Lower leg skin (tissue), 4 donors: Measurements from ENCODE around the gene MBD4. TPM values are rescaled to one million over a fixed set of nuclear protein-coding genes. Genes with fewer than 3 reads are reported as not detected.

Source experiments
- DNase-seq, 2 donors: peaks; one replicate each; pipeline ENCODE4 v3.0.0-alpha.2; 2019; ENCODE audit warnings: low spot score in 2 of 2
- H3K4me3 ChIP-seq: fragments of 200-600 bp; sonication (generic); 2 replicates; pipeline ENCODE4 v1.5.1; 2017; ENCODE audit warnings: mild to moderate bottlenecking, low read depth; ENCODE audit not compliant: poor library complexity, severe bottlenecking
- POLR2A ChIP-seq, 2 donors: fragments of 450-650 bp; IDR thresholded peaks; one replicate each; pipeline ENCODE4 v1.6.1; 2016 to 2017; ENCODE audit warnings: antibody characterized with exemption in 2 of 2, mild to moderate bottlenecking in 1 of 2, moderate library complexity in 1 of 2
- WGBS, 2 donors: methylation state at CpG; one replicate each; pipeline ENCODE4 v1.1.5; 2018; 5-methylcytosine and 5-hydroxymethylcytosine counted together
- intact Hi-C: fragments of 100-400 bp; cut with DNase I; formaldehyde crosslinking; loops from one replicate; pipeline ENCODE4 v1.15.0; 2023; ENCODE audit warnings: low total_unique reads
- total RNA-seq, 4 donors: library from RNA; depleted of rRNA; stranded (reverse); fragments of >200 nt; gene quantifications; one replicate each; pipeline ENCODE4 v1.1.0, GENCODE V29; 2016
- TF ChIP-seq, protein P1 (sequence below), 3 donors: fragments of 450-650 bp; IDR thresholded peaks; one replicate each; pipeline ENCODE4 v1.5.1; 2016; ENCODE audit warnings: antibody characterized with exemption in 3 of 3, mild to moderate bottlenecking in 3 of 3, moderate library complexity in 2 of 3

MBD4 gene
- total RNA-seq, 4 donors from 2014 or later = 14.5 to 36.9 (median 18.4) TPM

- WGBS, 2 donors = 92 to 93% methylated on average over 5 of the region's 5 CpGs
- TF ChIP-seq, protein P1, sequence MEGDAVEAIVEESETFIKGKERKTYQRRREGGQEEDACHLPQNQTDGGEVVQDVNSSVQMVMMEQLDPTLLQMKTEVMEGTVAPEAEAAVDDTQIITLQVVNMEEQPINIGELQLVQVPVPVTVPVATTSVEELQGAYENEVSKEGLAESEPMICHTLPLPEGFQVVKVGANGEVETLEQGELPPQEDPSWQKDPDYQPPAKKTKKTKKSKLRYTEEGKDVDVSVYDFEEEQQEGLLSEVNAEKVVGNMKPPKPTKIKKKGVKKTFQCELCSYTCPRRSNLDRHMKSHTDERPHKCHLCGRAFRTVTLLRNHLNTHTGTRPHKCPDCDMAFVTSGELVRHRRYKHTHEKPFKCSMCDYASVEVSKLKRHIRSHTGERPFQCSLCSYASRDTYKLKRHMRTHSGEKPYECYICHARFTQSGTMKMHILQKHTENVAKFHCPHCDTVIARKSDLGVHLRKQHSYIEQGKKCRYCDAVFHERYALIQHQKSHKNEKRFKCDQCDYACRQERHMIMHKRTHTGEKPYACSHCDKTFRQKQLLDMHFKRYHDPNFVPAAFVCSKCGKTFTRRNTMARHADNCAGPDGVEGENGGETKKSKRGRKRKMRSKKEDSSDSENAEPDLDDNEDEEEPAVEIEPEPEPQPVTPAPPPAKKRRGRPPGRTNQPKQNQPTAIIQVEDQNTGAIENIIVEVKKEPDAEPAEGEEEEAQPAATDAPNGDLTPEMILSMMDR (IDR thresholded peaks at IDR 0.05) = no peak
- no peak for TF ChIP-seq POLR2A (IDR thresholded peaks at IDR 0.05)
- DNase-seq = no peak
- H3K4me3 ChIP-seq = no peak overlapping the region
- intact Hi-C loops = no loop called here
Measured at GRCh38 chr3:129433565-129433964, 6.2 kb downstream of the MBD4 start.

DNA sequence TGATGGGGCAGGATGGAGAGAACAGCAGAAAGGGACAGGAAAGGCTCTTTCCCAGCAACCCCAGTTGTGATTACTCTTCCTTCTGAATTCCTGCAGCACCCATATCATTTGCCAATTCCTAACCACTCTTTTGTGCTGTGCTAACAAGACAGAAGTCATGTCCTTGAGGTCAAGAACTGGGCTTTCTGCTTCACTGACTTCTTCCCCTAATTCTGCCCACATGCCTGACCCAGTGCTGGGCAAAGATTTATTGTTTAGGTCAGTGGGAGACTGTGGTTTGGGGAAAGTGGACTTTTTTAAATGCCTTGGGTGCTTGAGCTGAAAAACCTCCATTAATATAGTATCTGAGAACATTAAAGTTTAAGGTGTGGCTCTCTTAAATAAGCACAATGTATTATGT lies 7.1 kb downstream of the MBD4 start:
- H3K4me3 ChIP-seq = no peak overlapping the region
- DNase-seq = no peak
- intact Hi-C loops = no loop called here
- no peak for TF ChIP-seq POLR2A (IDR thresholded peaks at IDR 0.05)
- TF ChIP-seq, protein P1 (IDR thresholded peaks at IDR 0.05) = no peak

GRCh38 chr3:129432036-129432435 lies 7.7 kb downstream of the MBD4 start:
- H3K4me3 ChIP-seq = no peak overlapping the region
- no peak for DNase-seq
- intact Hi-C loops = no loop called here
- TF ChIP-seq POLR2A (IDR thresholded peaks at IDR 0.05) = no peak
- TF ChIP-seq, protein P1 (IDR thresholded peaks at IDR 0.05) = no peak
- 89 to 93% methylated on average over 7 of the region's 7 CpGs for WGBS, 2 donors

GRCh38 chr3:129429602-129430001 lies 10.1 kb downstream of the MBD4 start:
- no peak for DNase-seq
- no peak overlapping the region for H3K4me3 ChIP-seq
- TF ChIP-seq, protein P1 (IDR thresholded peaks at IDR 0.05) = no peak
- TF ChIP-seq POLR2A (IDR thresholded peaks at IDR 0.05) = no peak
- 88 to 95% methylated on average over 4 of the region's 4 CpGs for WGBS, 2 donors
- intact Hi-C loops = no loop called here

DNA sequence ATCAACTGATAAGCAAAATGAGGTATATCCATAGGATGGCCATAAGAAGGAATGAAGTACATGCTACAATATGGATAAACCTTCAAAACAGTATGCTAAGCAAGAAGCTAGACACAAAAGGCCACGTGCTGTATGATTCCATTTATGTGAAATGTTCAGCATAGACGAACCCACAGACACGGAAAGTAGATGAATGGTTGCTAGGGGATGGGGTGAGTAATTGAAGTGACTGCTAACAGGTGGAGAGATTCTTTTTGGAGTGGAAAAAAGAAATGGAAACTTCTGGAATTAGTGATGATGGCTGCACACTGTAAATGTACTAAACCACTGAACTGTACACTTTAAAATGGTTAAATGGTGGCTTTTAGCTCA lies 10.7 kb downstream of the MBD4 start:
- 54 to 60% methylated on average over 3 of the region's 3 CpGs for WGBS, 2 donors
- intact Hi-C loops = no loop called here
- H3K4me3 ChIP-seq = no peak overlapping the region
- TF ChIP-seq POLR2A (IDR thresholded peaks at IDR 0.05) = no peak
- TF ChIP-seq, protein P1 (IDR thresholded peaks at IDR 0.05) = no peak
- no peak for DNase-seq

DNA sequence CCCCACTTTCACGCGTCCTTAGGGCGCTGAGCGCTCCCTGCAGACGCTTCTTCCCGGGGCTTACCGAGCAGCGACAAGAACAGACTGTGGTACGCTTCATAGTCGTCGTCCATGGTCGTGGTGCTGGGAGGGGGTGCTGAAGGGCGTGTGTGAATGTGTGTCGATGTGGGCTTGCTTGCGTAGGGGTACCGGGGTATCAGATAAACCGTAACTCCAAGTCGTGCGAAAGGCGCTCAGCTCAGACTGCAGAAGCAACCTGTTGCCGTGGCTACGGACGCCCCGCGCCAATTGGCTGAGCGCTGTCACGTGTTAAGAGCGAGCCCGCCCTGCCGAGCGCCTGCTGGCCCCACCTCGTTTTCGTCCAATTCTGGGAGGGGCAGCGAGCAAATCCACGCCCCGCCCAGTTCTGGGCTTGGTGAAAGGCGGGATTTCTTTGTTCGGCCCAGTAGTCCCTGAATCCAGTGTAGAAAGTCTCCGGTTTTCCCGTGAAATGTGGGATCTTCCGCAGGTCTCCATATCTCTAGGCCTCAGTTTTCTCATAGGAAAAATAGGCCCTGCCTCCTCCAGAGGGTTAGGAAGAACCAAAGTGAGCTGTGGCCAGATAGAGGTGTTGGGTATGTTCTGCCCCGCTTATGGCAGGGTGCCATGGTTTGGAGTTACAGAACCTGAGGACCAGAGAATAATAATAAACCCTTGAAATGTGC lies 11.2 kb downstream of the MBD4 start, which contains the start of gene EFCAB12:
Gene EFCAB12, minus strand, starts transcription at position 261 of the 704 bp plus-strand sequence. Its CDS starts 148 bp downstream, at position 113.
- DNase-seq = peak; percentile 95 to 99
- 2% methylated on average over 33 to 42 of the region's 42 CpGs for WGBS, 2 donors
- TF ChIP-seq, protein P1 (IDR thresholded peaks at IDR 0.05) = no peak
- no peak for TF ChIP-seq POLR2A (IDR thresholded peaks at IDR 0.05)
- no peak within 1 kb of the TSS for H3K4me3 ChIP-seq
- intact Hi-C loops = no loop called here
